OCI-LY1 (cell line): Measurements from ENCODE around the gene GRK5.

Source experiments
- H2AFZ ChIP-seq: fragments of 200-600 bp; sonication (generic), shearing (Covaris generic); 2 replicates; pipeline ENCODE4 v1.6.0; 2014; ENCODE audit warnings: antibody characterized with exemption, mild to moderate bottlenecking, low read length
- H3F3A ChIP-seq: fragments of 200-600 bp; sonication (generic), shearing (Covaris generic); 2 replicates; pipeline ENCODE4 v1.6.0; 2014; ENCODE audit warnings: mild to moderate bottlenecking, antibody characterized with exemption, low read length, moderate library complexity; ENCODE audit not compliant: insufficient read depth
- H3K27ac ChIP-seq: fragments of 200-600 bp; sonication (generic); 2 replicates; pipeline ENCODE4 v1.5.1; 2014; ENCODE audit warnings: low read length, mixed run types, mild to moderate bottlenecking, low read depth; ENCODE audit not compliant: poor library complexity, severe bottlenecking
- H3K27me3 ChIP-seq: fragments of 200-600 bp; sonication (generic); 2 replicates; pipeline ENCODE4 v1.6.0; 2014; ENCODE audit warnings: antibody characterized with exemption, mild to moderate bottlenecking, low read length, moderate library complexity; ENCODE audit not compliant: insufficient read depth
- H3K36me3 ChIP-seq: fragments of 200-600 bp; sonication (generic); 2 replicates; pipeline ENCODE4 v1.6.1; 2014; ENCODE audit warnings: mild to moderate bottlenecking, antibody characterized with exemption, low read length, moderate library complexity, mixed read lengths; ENCODE audit not compliant: insufficient read depth
- H3K4me1 ChIP-seq: fragments of 200-600 bp; sonication (generic); 2 replicates; pipeline ENCODE4 v1.5.1; 2014; ENCODE audit warnings: mild to moderate bottlenecking, low read length, moderate library complexity; ENCODE audit not compliant: insufficient read depth, severe bottlenecking
- H3K4me2 ChIP-seq: fragments of 200-600 bp; sonication (generic), shearing (Covaris generic); 2 replicates; pipeline ENCODE4 v1.6.1; 2014; ENCODE audit warnings: low read length
- H3K4me3 ChIP-seq: fragments of 200-600 bp; sonication (generic); 2 replicates; pipeline ENCODE4 v1.5.1; 2014; ENCODE audit warnings: low read length, low read depth, mild to moderate bottlenecking, mixed read lengths; ENCODE audit not compliant: poor library complexity, severe bottlenecking
- H3K79me2 ChIP-seq: fragments of 200-600 bp; shearing (Covaris generic); 2 replicates; pipeline ENCODE4 v1.6.1; 2016; ENCODE audit warnings: mixed run types, low read length, mixed read lengths; ENCODE audit not compliant: insufficient read depth
- H3K9ac ChIP-seq: fragments of 200-600 bp; sonication (generic), shearing (Covaris generic); 2 replicates; pipeline ENCODE4 v1.6.1; 2014; ENCODE audit warnings: mild to moderate bottlenecking, low read length, mixed read lengths
- H3K9me2 ChIP-seq: fragments of 200-600 bp; sonication (generic), shearing (Covaris generic); 2 replicates; pipeline ENCODE4 v1.6.1; 2014; ENCODE audit warnings: low read depth, mild to moderate bottlenecking, low read length, mixed read lengths
- H3K9me3 ChIP-seq: fragments of 200-600 bp; shearing (Covaris generic); 2 replicates; pipeline ENCODE4 v1.6.1; 2014; ENCODE audit warnings: low read length, mixed read lengths
- H4K20me1 ChIP-seq: fragments of 200-600 bp; sonication (generic), shearing (Covaris generic); 2 replicates; pipeline ENCODE4 v1.6.0; 2016; ENCODE audit warnings: mild to moderate bottlenecking, low read length; ENCODE audit not compliant: insufficient read depth
- CTCF ChIP-seq: fragments of 200-600 bp; sonication (generic), shearing (Covaris generic); IDR thresholded peaks from 2 replicates; pipeline ENCODE4 v1.5.1; 2017; ENCODE audit warnings: mild to moderate bottlenecking, antibody characterized with exemption, low read length, moderate library complexity, mixed read lengths
- EZH2 ChIP-seq: fragments of 200-600 bp; sonication (generic), shearing (Covaris generic); IDR thresholded peaks from 2 replicates; pipeline ENCODE4 v1.8.0; 2017; ENCODE audit warnings: borderline replicate concordance, mixed run types, mild to moderate bottlenecking, antibody characterized with exemption, low read length, moderate library complexity, mixed read lengths

Gene GRK5

GRCh38 chr10:119290301-119291048 is 83.1 kb downstream of the GRK5 start:
- TF ChIP-seq CTCF: no peak
- no peak for TF ChIP-seq EZH2
- H3K9ac ChIP-seq: no peak overlapping the region
- H3K4me2 ChIP-seq: no peak overlapping the region
- H3F3A ChIP-seq: no peaks in the 10 kb centered on the region
- no peak overlapping the region for H2AFZ ChIP-seq
- no peak overlapping the region for H3K4me3 ChIP-seq
- no peaks in the 10 kb centered on the region for H3K9me3 ChIP-seq
- H3K79me2 ChIP-seq: no peaks in the 10 kb centered on the region
- no peaks in the 10 kb centered on the region for H4K20me1 ChIP-seq
- H3K27ac ChIP-seq: no peak overlapping the region
- peaks cover 6% of the 10 kb centered on the region for H3K4me1 ChIP-seq
- no peaks in the 10 kb centered on the region for H3K36me3 ChIP-seq
- H3K9me2 ChIP-seq: no peaks in the 10 kb centered on the region
- no peaks in the 10 kb centered on the region for H3K27me3 ChIP-seq

GRCh38 chr10:119291223-119291900 is 84.0 kb downstream of the GRK5 start:
- no peak for TF ChIP-seq EZH2
- TF ChIP-seq CTCF: no peak
- Histone ChIP-seq H3K36me3 (no peaks in the 10 kb centered on the region), H3K27me3 (no peaks in the 10 kb centered on the region), H3K79me2 (no peaks in the 10 kb centered on the region), H3K9me3 (no peaks in the 10 kb centered on the region), H2AFZ (no peak overlapping the region), H4K20me1 (no peaks in the 10 kb centered on the region), H3K9ac (no peak overlapping the region), H3K27ac (no peak overlapping the region), H3K4me3 (no peak overlapping the region), H3K9me2 (no peaks in the 10 kb centered on the region), H3K4me1 (peaks cover 6% of the 10 kb centered on the region), H3F3A (no peaks in the 10 kb centered on the region), H3K4me2 (no peak overlapping the region)

- H3K79me2 ChIP-seq: no peaks in the 10 kb centered on the region
- no peaks in the 10 kb centered on the region for H3K27me3 ChIP-seq
- H3K9me2 ChIP-seq: no peaks in the 10 kb centered on the region
- H3K36me3 ChIP-seq: no peaks in the 10 kb centered on the region; the same call in 1 of the 2 replicates
- no peak overlapping the region for H3K27ac ChIP-seq
- H4K20me1 ChIP-seq: no peaks in the 10 kb centered on the region
- no peak for TF ChIP-seq EZH2
- no peak for TF ChIP-seq CTCF
- H3K4me1 ChIP-seq: peaks cover 6% of the 10 kb centered on the region
- no peak overlapping the region for H3K9ac ChIP-seq
- H3K4me2 ChIP-seq: no peak overlapping the region
- no peak overlapping the region for H2AFZ ChIP-seq
- H3F3A ChIP-seq: no peaks in the 10 kb centered on the region
- H3K9me3 ChIP-seq: no peaks in the 10 kb centered on the region
- no peak overlapping the region for H3K4me3 ChIP-seq
Observed at GRCh38 chr10:119292968-119293760, 85.8 kb downstream of the GRK5 start.
